GM18508 (cell line): ENCODE results near the gene RAPGEF6.

Experiments
- ATAC-seq: cut with Tn5 transposase; IDR thresholded peaks from one replicate; pipeline ENCODE4 v1.9.1; 2021; ENCODE audit warnings: moderate number of reproducible peaks; ENCODE audit not compliant: insufficient read depth, unreplicated experiment

RAPGEF6 gene

DNA sequence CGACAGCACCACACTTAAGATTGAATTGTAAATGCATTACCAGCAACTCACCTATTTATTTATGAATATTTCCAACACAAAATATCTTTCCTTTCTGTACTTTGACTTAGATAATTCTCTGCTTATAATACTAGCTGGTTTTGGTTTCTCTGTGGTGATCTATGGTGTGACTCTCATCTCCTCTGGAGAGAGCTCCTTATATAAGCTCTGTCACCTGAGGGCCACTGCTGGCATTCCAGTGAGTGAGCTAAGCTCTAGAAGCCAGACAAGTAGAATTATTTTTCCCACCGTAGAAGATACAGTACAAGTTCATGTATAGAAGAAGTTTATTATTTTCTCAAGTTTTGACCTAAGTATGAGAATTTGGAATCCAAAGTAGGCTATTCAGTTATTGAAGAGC is 259.7 kb downstream of the RAPGEF6 start:
- no peak for ATAC-seq
